NCI-H146 treated with DMSO at 0.1 percent for 48 hours (cell line): Measurements from ENCODE around the gene CD48.

Experiments used
- DNase-seq: peaks from one replicate; lab custom pipeline; 2025; ENCODE audit not compliant: unreplicated experiment; lab: John Stamatoyannopoulos, UW

CD48 gene

GRCh38 chr1:160636547-160636946, 75.1 kb downstream of the CD48 start:
- no peak for DNase-seq

GRCh38 chr1:160636076-160636475, 75.5 kb downstream of the CD48 start:
- no peak for DNase-seq

GRCh38 chr1:160634543-160635491, 76.8 kb downstream of the CD48 start:
- DNase-seq, result no peak

DNA sequence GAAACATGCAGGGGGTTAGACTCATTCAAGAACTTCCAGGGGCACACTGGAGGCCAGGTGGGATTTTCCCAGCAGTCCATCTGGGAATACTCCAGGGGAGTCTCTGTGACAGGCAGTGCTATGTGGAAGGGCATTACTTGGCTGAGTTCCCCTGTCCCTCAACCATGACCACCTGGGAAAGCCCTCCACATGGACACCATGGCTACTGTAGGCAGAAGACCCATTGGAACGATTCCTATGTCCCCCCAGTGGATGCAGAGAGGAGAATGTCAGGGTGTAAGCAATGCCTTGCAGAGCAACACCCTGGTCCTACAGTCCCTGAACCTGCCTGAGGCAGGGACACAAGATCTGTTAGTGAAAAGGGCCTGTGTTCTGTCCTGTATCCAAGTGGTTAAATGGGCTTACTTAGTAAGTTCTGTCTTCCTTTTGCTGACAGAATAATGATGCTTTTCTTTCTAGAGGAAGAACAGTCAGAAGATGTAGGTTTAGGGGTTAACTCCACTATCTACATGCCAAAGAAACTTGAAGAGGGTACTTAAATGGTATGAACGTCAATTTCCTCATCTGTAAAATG, 78.2 kb downstream of the CD48 start:
- no peak for DNase-seq

GRCh38 chr1:160631983-160632625, 79.5 kb downstream of the CD48 start:
- DNase-seq, result no peak

GRCh38 chr1:160630523-160631451, 80.8 kb downstream of the CD48 start:
- no peak for DNase-seq

DNA sequence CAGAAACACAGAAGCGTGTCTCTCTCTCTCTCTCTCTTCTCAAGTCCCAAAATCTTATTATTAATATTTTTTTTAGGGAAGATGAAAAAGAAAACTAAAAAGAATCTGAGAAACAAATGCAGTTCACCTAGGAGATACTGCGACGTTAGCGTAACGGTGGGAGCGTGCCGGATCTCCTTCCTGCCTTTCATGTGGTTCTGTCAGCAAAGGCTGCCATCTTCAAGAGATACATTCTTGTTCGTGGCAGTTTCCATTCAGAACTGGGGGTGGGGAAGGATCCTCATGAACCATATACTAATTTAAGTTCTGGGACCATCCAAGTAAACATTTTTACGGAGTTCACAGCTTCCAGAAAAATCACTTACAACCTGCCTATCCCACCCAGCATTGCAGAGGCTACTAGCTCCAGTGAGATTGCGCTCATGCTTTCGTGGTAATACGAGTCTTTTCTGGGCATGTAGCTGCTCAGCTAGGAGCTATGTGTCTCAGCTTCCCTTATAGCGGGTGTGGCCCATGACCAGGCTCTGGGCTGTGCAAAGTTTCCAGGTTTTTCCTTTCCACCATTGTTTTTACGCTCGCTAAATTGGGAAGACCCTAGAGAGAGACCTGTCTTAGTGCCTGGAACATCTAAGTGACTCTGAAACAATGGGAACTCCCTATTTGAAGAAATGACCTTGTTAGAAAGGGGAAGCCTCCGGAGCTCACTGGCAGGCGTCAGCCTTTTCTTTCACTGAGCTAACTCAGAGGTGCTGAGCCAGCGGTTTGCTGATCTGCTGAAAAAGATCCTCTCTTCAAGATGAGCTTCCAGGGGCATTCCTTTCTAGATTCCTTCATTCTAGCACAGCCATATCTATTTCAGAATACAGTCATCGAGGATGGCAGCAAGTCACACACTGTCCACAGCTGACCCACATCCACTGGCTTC, 82.1 kb downstream of the CD48 start:
- no peak for DNase-seq

GRCh38 chr1:160628799-160629263, 82.8 kb downstream of the CD48 start:
- no peak for DNase-seq
